H1 (cell line): ENCODE measurements around the gene PRX. TPM values are rescaled to one million over a fixed set of nuclear protein-coding genes. Genes with fewer than 3 reads are reported as not detected.

ENCODE experiments used
- CTCF ChIA-PET: fragments of 300-600 bp; sonication (Branson Sonifier 250); formaldehyde crosslinking; loops from one replicate; lab custom pipeline; 2021; ENCODE audit not compliant: partially characterized antibody; lab: Charles Lee
- POLR2A ChIA-PET: fragments of 300-600 bp; sonication (Branson Sonifier 250); formaldehyde crosslinking; loops from one replicate; lab custom pipeline; 2021; ENCODE audit warnings: inconsistent platforms; ENCODE audit not compliant: partially characterized antibody; lab: Charles Lee
- DNase-seq, 2 experiments: peaks; one replicate each; pipeline versions ENCODE4 v3.0.0 to v3.0.0-alpha.2; 2010 to 2022; ENCODE audit warnings: low spot score in 2 of 2, low read depth in 1 of 2, mixed read lengths in 1 of 2
- FAIRE-seq: peaks from 2 replicates; lab custom pipeline; 2011; peaks lifted over from hg19 to GRCh38; lab: Jason Lieb, UNC
- H2AFZ ChIP-seq: 2 replicates; pipeline ENCODE4 v1.8.1; 2012; ENCODE audit warnings: low read length, inconsistent platforms
- H2AK5ac ChIP-seq: 2 replicates; pipeline ENCODE4 v1.6.1; 2013; ENCODE audit warnings: low read depth, low read length
- H2BK120ac ChIP-seq: replicated peaks from 2 replicates; pipeline ENCODE3; 2013; ENCODE audit warnings: low read depth, low read length, inconsistent platforms
- H2BK12ac ChIP-seq: 2 replicates; pipeline ENCODE4 v1.6.1; 2013; ENCODE audit warnings: low read depth, low read length
- H2BK15ac ChIP-seq: 2 replicates; pipeline ENCODE4 v1.6.1; 2013; ENCODE audit warnings: low read length
- H2BK20ac ChIP-seq: 2 replicates; pipeline ENCODE4 v1.6.1; 2013; ENCODE audit warnings: low read length
- H2BK5ac ChIP-seq: 2 replicates; pipeline ENCODE4 v1.6.1; 2013; ENCODE audit warnings: low read depth, low read length
- H3K14ac ChIP-seq: 2 replicates; pipeline ENCODE4 v1.6.1; 2013; ENCODE audit warnings: inconsistent platforms; ENCODE audit not compliant: insufficient read length
- H3K18ac ChIP-seq: 2 replicates; pipeline ENCODE4 v1.6.1; 2013; ENCODE audit warnings: low read length; ENCODE audit errors: extremely low read depth
- H3K23ac ChIP-seq: 2 replicates; pipeline ENCODE4 v1.6.1; 2013; ENCODE audit warnings: inconsistent platforms; ENCODE audit not compliant: insufficient read length
- H3K23me2 ChIP-seq: 2 replicates; pipeline ENCODE4 v1.6.1; 2013; ENCODE audit warnings: low read depth, low read length
- H3K27ac ChIP-seq: 2 replicates; pipeline ENCODE4 v1.6.1; 2011; ENCODE audit warnings: low read depth, low read length, inconsistent platforms
- H3K27me3 ChIP-seq, 4 experiments: replicated peaks in 1 of 4; 1 replicate in 1 of 4; 2 replicates in 3 of 4; pipeline versions ENCODE4 v1.6.1 to v1.8.1; 2011 to 2013; ENCODE audit warnings: low read length in 3 of 4, mild to moderate bottlenecking in 3 of 4, inconsistent platforms in 2 of 4, mixed read lengths in 2 of 4, moderate library complexity in 1 of 4; ENCODE audit not compliant: control insufficient read depth in 3 of 4, insufficient read depth in 3 of 4; ENCODE audit errors: extremely low read depth in 1 of 4
- H3K36me3 ChIP-seq, 4 experiments: 2 replicates each; pipeline versions ENCODE4 v1.6.1 to v1.8.1; 2011 to 2013; ENCODE audit warnings: mild to moderate bottlenecking in 4 of 4, low read length in 3 of 4, moderate library complexity in 2 of 4, control low read depth in 1 of 4, inconsistent platforms in 1 of 4; ENCODE audit not compliant: insufficient read depth in 4 of 4, control insufficient read depth in 2 of 4
- H3K4ac ChIP-seq: replicated peaks from 2 replicates; pipeline ENCODE3; 2013; ENCODE audit warnings: low read length, low read depth, mixed read lengths, inconsistent platforms; ENCODE audit not compliant: insufficient read length
- H3K4me1 ChIP-seq, 4 experiments: replicated peaks in 1 of 4; 1 replicate in 1 of 4; 2 replicates in 3 of 4; pipeline versions ENCODE4 v1.6.1 to v1.8.1; 2011 to 2013; ENCODE audit warnings: low read length in 3 of 4, inconsistent platforms in 2 of 4, mixed read lengths in 1 of 4; ENCODE audit not compliant: insufficient read depth in 4 of 4, control insufficient read depth in 3 of 4
- H3K4me2 ChIP-seq, 2 experiments: 2 replicates each; pipeline versions ENCODE4 v1.6.1 to v1.8.1; 2011 to 2013; ENCODE audit warnings: low read depth in 2 of 2, low read length in 2 of 2, control low read depth in 1 of 2, inconsistent platforms in 1 of 2, mild to moderate bottlenecking in 1 of 2; ENCODE audit not compliant: insufficient read depth in 1 of 2
- H3K4me3 ChIP-seq, 4 experiments: fragments of 200-600, 300-600 bp in 1 of 4; sonication (generic), shearing (Covaris generic), sonication (Bioruptor Twin) in 1 of 4; 2 replicates each; pipeline versions ENCODE4 v1.5.1 to v1.8.1; 2011 to 2016; ENCODE audit warnings: low read length in 4 of 4, low read depth in 3 of 4, control low read depth in 2 of 4, inconsistent platforms in 2 of 4, mild to moderate bottlenecking in 2 of 4, mixed read lengths in 1 of 4, moderate library complexity in 1 of 4; ENCODE audit not compliant: insufficient read depth in 2 of 4; ENCODE audit errors: extremely low read depth in 1 of 4
- H3K56ac ChIP-seq: replicated peaks from 2 replicates; pipeline ENCODE3; 2013; ENCODE audit warnings: low read depth, mild to moderate bottlenecking, mixed read lengths, low read length, inconsistent platforms; ENCODE audit not compliant: insufficient read length
- H3K79me1 ChIP-seq: 2 replicates; pipeline ENCODE4 v1.6.1; 2013; ENCODE audit warnings: low read depth, low read length, control low read depth
- H3K79me2 ChIP-seq, 2 experiments: 2 replicates each; pipeline versions ENCODE4 v1.6.1 to v1.8.1; 2012 to 2013; ENCODE audit warnings: low read length in 2 of 2, mild to moderate bottlenecking in 2 of 2, inconsistent platforms in 1 of 2; ENCODE audit not compliant: insufficient read depth in 2 of 2, control insufficient read depth in 1 of 2
- H3K9ac ChIP-seq, 4 experiments: replicated peaks in 1 of 4; 1 replicate in 1 of 4; 2 replicates in 3 of 4; pipeline versions ENCODE4 v1.6.1 to v1.8.1; 2011 to 2013; ENCODE audit warnings: low read depth in 3 of 4, low read length in 3 of 4, control low read depth in 2 of 4, mild to moderate bottlenecking in 2 of 4, moderate library complexity in 2 of 4, inconsistent platforms in 1 of 4; ENCODE audit errors: extremely low read depth in 1 of 4
- H3K9me3 ChIP-seq, 2 experiments: 2 replicates each; pipeline versions ENCODE4 v1.6.1 to v1.8.1; 2012 to 2013; ENCODE audit warnings: mild to moderate bottlenecking in 2 of 2, moderate library complexity in 2 of 2, control low read depth in 1 of 2, inconsistent platforms in 1 of 2, low read depth in 1 of 2, low read length in 1 of 2, mixed read lengths in 1 of 2; ENCODE audit not compliant: insufficient read depth in 2 of 2
- H4K20me1 ChIP-seq, 2 experiments: replicated peaks in 1 of 2; 2 replicates each; pipeline versions ENCODE3 to v1.8.1; 2011 to 2013; ENCODE audit warnings: inconsistent platforms in 2 of 2, low read length in 2 of 2, mild to moderate bottlenecking in 1 of 2; ENCODE audit not compliant: insufficient read depth in 2 of 2, control insufficient read depth in 1 of 2
- H4K5ac ChIP-seq: 2 replicates; pipeline ENCODE4 v1.6.1; 2013; ENCODE audit warnings: low read length, low read depth, mixed read lengths, inconsistent platforms; ENCODE audit not compliant: insufficient read length
- H4K8ac ChIP-seq: 2 replicates; pipeline ENCODE4 v1.8.0; 2013; ENCODE audit warnings: mild to moderate bottlenecking, moderate library complexity, low read length, inconsistent platforms; ENCODE audit not compliant: insufficient read depth; ENCODE audit errors: extremely low read depth
- H4K91ac ChIP-seq: replicated peaks from 2 replicates; pipeline ENCODE3; 2013; ENCODE audit warnings: low read length, mixed read lengths, inconsistent platforms; ENCODE audit not compliant: insufficient read length
- BRCA1 ChIP-seq: IDR thresholded peaks from 2 replicates; pipeline ENCODE4 v1.6.1; 2012; ENCODE audit warnings: low read depth, low read length, improper control_type of control experiment
- CTCF ChIP-seq, 3 experiments: IDR thresholded peaks; 1 replicate in 2 of 3; 2 replicates in 1 of 3; pipeline versions ENCODE4 v1.5.1 to v1.6.1; 2011; ENCODE audit warnings: low read length in 3 of 3, mild to moderate bottlenecking in 3 of 3, inconsistent platforms in 2 of 3, low read depth in 1 of 3, moderate library complexity in 1 of 3; ENCODE audit not compliant: insufficient read depth in 1 of 3; ENCODE audit errors: control extremely low read depth in 1 of 3
- JUN ChIP-seq: IDR thresholded peaks from 2 replicates; pipeline ENCODE4 v1.6.1; 2011; ENCODE audit warnings: low read depth, mild to moderate bottlenecking, improper control_type of control experiment, low read length
- NANOG ChIP-seq: IDR thresholded peaks from 2 replicates; pipeline ENCODE4 v1.6.1; 2011; ENCODE audit warnings: low read length, low read depth, mild to moderate bottlenecking, inconsistent platforms; ENCODE audit not compliant: insufficient read depth, poor library complexity, severe bottlenecking
- POLR2AphosphoS5 ChIP-seq: IDR thresholded peaks from 2 replicates; pipeline ENCODE4 v1.6.1; 2011; ENCODE audit warnings: low read depth, low read length
- SAP30 ChIP-seq: fragments of 300-600 bp; sonication (generic); IDR thresholded peaks from 2 replicates; pipeline ENCODE4 v1.7.1; 2012; ENCODE audit warnings: low read length, moderate library complexity, mild to moderate bottlenecking, inconsistent platforms; ENCODE audit not compliant: insufficient read depth, insufficient replicate concordance
- SIX5 ChIP-seq: IDR thresholded peaks from 2 replicates; pipeline ENCODE4 v1.6.1; 2011; ENCODE audit warnings: mild to moderate bottlenecking, low read depth, low read length
- TEAD4 ChIP-seq: IDR thresholded peaks from 2 replicates; pipeline ENCODE4 v1.6.1; 2012; ENCODE audit warnings: low read depth, low read length, inconsistent platforms, mixed read lengths
- YY1 ChIP-seq: IDR thresholded peaks from 2 replicates; pipeline ENCODE4 v1.6.1; 2011; ENCODE audit warnings: low read depth, mild to moderate bottlenecking, low read length
- ZNF274 ChIP-seq: IDR thresholded peaks from 2 replicates; pipeline ENCODE4 v1.7.0; 2012; ENCODE audit warnings: low read length, borderline replicate concordance; ENCODE audit errors: extremely low read depth
- WGBS, 2 experiments: shearing (Covaris generic) in 1 of 2; methylation state at CpG; one replicate each; pipeline versions ENCODE4 v1.1.6 to v1.1.7; 2013 to 2015; ENCODE audit warnings: low lambda C conversion rate in 2 of 2, mixed read lengths in 2 of 2, inconsistent platforms in 1 of 2, low coverage in 1 of 2, missing lambda C conversion rate in 1 of 2; ENCODE audit not compliant: insufficient replicate concordance in 2 of 2, insufficient coverage in 1 of 2, insufficient read length in 1 of 2; ENCODE audit errors: extremely low coverage in 1 of 2, missing lambda C conversion rate in 1 of 2; 5-methylcytosine and 5-hydroxymethylcytosine counted together
- polyA plus RNA-seq, 7 experiments: library from polyadenylated mRNA; depleted of rRNA in 3 of 7; stranded (reverse) in 5 of 7; unstranded in 2 of 7; fragments of >200 nt in 5 of 7; fragments of 200-250 nt in 2 of 7; gene quantifications; 1 replicate in 5 of 7; 2 replicates in 1 of 7; 4 replicates in 1 of 7; pipeline versions ENCODE4 v1.2.1 to v1.2.3, GENCODE V29; 2011 to 2013; ENCODE audit warnings: missing spikeins in 2 of 7, mixed read lengths in 2 of 7
- total RNA-seq: library from RNA; stranded (reverse); fragmentation: NEBNext Ultra II Directional; extraction: Animal tissue kit (Norgen Biotek cat#: 25700); gene quantifications from 2 replicates; pipeline ENCODE4 v1.2.1, GENCODE V29; 2021

Gene PRX
- total and polyA plus RNA-seq, 2 of the 8 experiments (the other 6 are each of a cell fraction or from before 2014, with no cell fraction given) = 2.8 to 5.8 TPM

GRCh38 chr19:40453151-40453735 is 40.1 kb upstream of the PRX start:
- ChIA-PET CTCF (interaction anchor here (0.7 to 6.2 kb wide), 7 partner anchors 8 to 148 kb away, joined by 3 to 49 read pairs (median 3); partner anchors contain the start of gene BLVRB), POLR2A (interaction anchor here (1.0 to 3.0 kb wide), 3 partner anchors 9 to 31 kb away, joined by 4 to 16 read pairs (median 9); partner anchors contain the start of gene SERTAD3)
- no peak overlapping the region for H3K4ac ChIP-seq
- H2AFZ ChIP-seq = no peak overlapping the region
- no peak overlapping the region for H2BK15ac ChIP-seq
- no peak overlapping the region for H3K4me3 ChIP-seq
- H3K23me2 ChIP-seq = no peaks in the 10 kb centered on the region
- no peak overlapping the region for H3K56ac ChIP-seq
- no peak overlapping the region for H3K18ac ChIP-seq
- peaks cover 0 to 1% of the 10 kb centered on the region in 2 experiments for H4K20me1 ChIP-seq
- no peak overlapping the region for H4K91ac ChIP-seq
- WGBS, 2 experiments = 88% methylated on average over 5 of the region's 5 CpGs; no CpG with 5 or more reads in 1 of the 2 experiments
- H3K14ac ChIP-seq = no peak overlapping the region
- no peaks in the 10 kb centered on the region for H3K79me1 ChIP-seq
- no peak overlapping the region for H4K5ac ChIP-seq
- no peak overlapping the region for H2BK20ac ChIP-seq
- no peaks in the 10 kb centered on the region for H3K79me2 ChIP-seq
- no peaks in the 10 kb centered on the region for H3K9me3 ChIP-seq
- H2BK5ac ChIP-seq = no peak overlapping the region
- no peaks in the 10 kb centered on the region for H3K4me1 ChIP-seq
- H3K27me3 ChIP-seq = no peaks in the 10 kb centered on the region
- no peak overlapping the region for H2BK120ac ChIP-seq
- no peak overlapping the region for H4K8ac ChIP-seq
- FAIRE-seq (no peak), DNase-seq (no peak)
- no peak overlapping the region for H3K23ac ChIP-seq
- H3K4me2 ChIP-seq = no peak overlapping the region
- no peak overlapping the region for H3K27ac ChIP-seq
- no peak overlapping the region for H3K9ac ChIP-seq
- no peak overlapping the region for H2BK12ac ChIP-seq
- no peaks in the 10 kb centered on the region for H3K36me3 ChIP-seq
- H2AK5ac ChIP-seq = no peak overlapping the region
- TF ChIP-seq CTCF (IDR thresholded peaks at IDR 0.05; ENCODE audit: control extremely low read depth in 1 of 3, insufficient read depth in 1 of 3, low read depth in 1 of 3, low read length in 3 of 3) = no peak
- TF ChIP-seq POLR2AphosphoS5 = no peak
- TF ChIP-seq TEAD4 = no peak
- TF ChIP-seq BRCA1 = no peak
- no peak for TF ChIP-seq ZNF274
- TF ChIP-seq SIX5 = no peak
- TF ChIP-seq JUN = no peak
- TF ChIP-seq SAP30 = no peak
- TF ChIP-seq NANOG = no peak
- TF ChIP-seq YY1 = no peak
